DOHH2 (cell line): ENCODE results near the gene PLEKHA1.

ENCODE experiments used
- H3F3A ChIP-seq: fragments of 200-600 bp; sonication (generic), shearing (Covaris generic); 2 replicates; pipeline ENCODE4 v1.6.0; 2016; ENCODE audit warnings: antibody characterized with exemption, mild to moderate bottlenecking; ENCODE audit not compliant: control insufficient read depth, insufficient read depth
- H3K27ac ChIP-seq: fragments of 200-600 bp; sonication (generic); 2 replicates; pipeline ENCODE4 v1.5.1; 2014; ENCODE audit warnings: low read depth, mild to moderate bottlenecking, low read length, moderate library complexity
- H3K27me3 ChIP-seq: fragments of 200-600 bp; sonication (generic); 2 replicates; pipeline ENCODE4 v1.6.1; 2014; ENCODE audit warnings: mild to moderate bottlenecking, low read length, mixed read lengths; ENCODE audit not compliant: control insufficient read depth
- H3K36me3 ChIP-seq: fragments of 200-600 bp; sonication (generic); 2 replicates; pipeline ENCODE4 v1.6.1; 2014; ENCODE audit warnings: mild to moderate bottlenecking, low read length, moderate library complexity, mixed read lengths; ENCODE audit not compliant: control insufficient read depth
- H3K4me1 ChIP-seq: fragments of 200-600 bp; sonication (generic); 2 replicates; pipeline ENCODE4 v1.6.1; 2014; ENCODE audit warnings: mild to moderate bottlenecking, low read length, mixed read lengths; ENCODE audit not compliant: control insufficient read depth
- H3K4me2 ChIP-seq: fragments of 200-600 bp; sonication (generic); 2 replicates; pipeline ENCODE4 v1.6.0; 2014; ENCODE audit warnings: mild to moderate bottlenecking, low read length, moderate library complexity
- H3K4me3 ChIP-seq: fragments of 200-600 bp; sonication (generic); 2 replicates; pipeline ENCODE4 v1.5.1; 2014; ENCODE audit warnings: mild to moderate bottlenecking, low read length, mixed read lengths
- H3K79me2 ChIP-seq: fragments of 200-600 bp; sonication (generic); 2 replicates; pipeline ENCODE4 v1.6.1; 2014; ENCODE audit warnings: mild to moderate bottlenecking, low read length, mixed read lengths; ENCODE audit not compliant: control insufficient read depth
- H3K9me2 ChIP-seq: fragments of 200-600 bp; sonication (generic); replicated peaks from 2 replicates; pipeline ENCODE4 v1.6.1; 2014; ENCODE audit warnings: mild to moderate bottlenecking, low read length, mixed read lengths; ENCODE audit not compliant: control insufficient read depth
- H3K9me3 ChIP-seq: fragments of 200-600 bp; sonication (generic); 2 replicates; pipeline ENCODE4 v1.6.1; 2014; ENCODE audit warnings: antibody characterized with exemption, low read length, mixed read lengths; ENCODE audit not compliant: control insufficient read depth, insufficient read depth
- H4K20me1 ChIP-seq: fragments of 200-600 bp; sonication (generic); 2 replicates; pipeline ENCODE4 v1.6.0; 2014; ENCODE audit warnings: low read depth, mild to moderate bottlenecking, antibody characterized with exemption, low read length, moderate library complexity; ENCODE audit not compliant: control insufficient read depth, insufficient read depth
- EZH2phosphoT487 ChIP-seq: fragments of 200-600 bp; sonication (generic); IDR thresholded peaks from 2 replicates; pipeline ENCODE4 v1.6.1; 2017; ENCODE audit warnings: borderline replicate concordance, mild to moderate bottlenecking, antibody characterized with exemption, low read length, moderate library complexity, mixed read lengths
- TF ChIP-seq, protein P1 (sequence below): fragments of 200-600 bp; sonication (generic); IDR thresholded peaks from one replicate; pipeline ENCODE4 v1.5.1; 2014; ENCODE audit warnings: antibody characterized with exemption, mild to moderate bottlenecking, low read depth, low read length; ENCODE audit not compliant: poor library complexity, severe bottlenecking

The PLEKHA1 gene

DNA sequence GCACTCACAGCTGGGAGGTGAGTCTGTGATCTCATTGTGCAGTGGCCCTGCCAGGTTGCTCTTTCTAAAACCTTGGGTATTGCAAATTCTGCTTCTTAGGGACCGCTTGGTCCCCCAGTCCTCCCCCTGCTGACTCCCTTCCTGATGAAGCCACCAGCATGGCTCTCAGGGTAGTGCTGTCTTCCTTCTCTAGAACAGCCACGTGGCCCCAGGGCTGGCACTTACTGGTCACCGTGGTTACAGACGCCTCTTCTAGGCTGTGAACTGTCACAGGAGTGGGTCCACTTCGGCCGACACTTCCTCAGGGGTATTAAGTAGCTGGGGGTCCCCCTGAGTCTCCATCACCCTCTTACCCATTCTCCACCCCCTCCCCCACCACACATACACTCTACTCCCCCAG, 84.2 kb downstream of the PLEKHA1 start:
- H3K36me3 ChIP-seq: no peaks in the 10 kb centered on the region
- TF ChIP-seq, protein P1, sequence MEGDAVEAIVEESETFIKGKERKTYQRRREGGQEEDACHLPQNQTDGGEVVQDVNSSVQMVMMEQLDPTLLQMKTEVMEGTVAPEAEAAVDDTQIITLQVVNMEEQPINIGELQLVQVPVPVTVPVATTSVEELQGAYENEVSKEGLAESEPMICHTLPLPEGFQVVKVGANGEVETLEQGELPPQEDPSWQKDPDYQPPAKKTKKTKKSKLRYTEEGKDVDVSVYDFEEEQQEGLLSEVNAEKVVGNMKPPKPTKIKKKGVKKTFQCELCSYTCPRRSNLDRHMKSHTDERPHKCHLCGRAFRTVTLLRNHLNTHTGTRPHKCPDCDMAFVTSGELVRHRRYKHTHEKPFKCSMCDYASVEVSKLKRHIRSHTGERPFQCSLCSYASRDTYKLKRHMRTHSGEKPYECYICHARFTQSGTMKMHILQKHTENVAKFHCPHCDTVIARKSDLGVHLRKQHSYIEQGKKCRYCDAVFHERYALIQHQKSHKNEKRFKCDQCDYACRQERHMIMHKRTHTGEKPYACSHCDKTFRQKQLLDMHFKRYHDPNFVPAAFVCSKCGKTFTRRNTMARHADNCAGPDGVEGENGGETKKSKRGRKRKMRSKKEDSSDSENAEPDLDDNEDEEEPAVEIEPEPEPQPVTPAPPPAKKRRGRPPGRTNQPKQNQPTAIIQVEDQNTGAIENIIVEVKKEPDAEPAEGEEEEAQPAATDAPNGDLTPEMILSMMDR: no peak
- no peak for TF ChIP-seq EZH2phosphoT487
- H3K79me2 ChIP-seq: no peaks in the 10 kb centered on the region
- H4K20me1 ChIP-seq: no peaks in the 10 kb centered on the region
- H3K9me2 ChIP-seq: no peaks in the 10 kb centered on the region
- no peak overlapping the region for H3K4me3 ChIP-seq
- H3F3A ChIP-seq: no peaks in the 10 kb centered on the region
- H3K4me2 ChIP-seq: no peak overlapping the region
- no peaks in the 10 kb centered on the region for H3K4me1 ChIP-seq
- no peaks in the 10 kb centered on the region for H3K9me3 ChIP-seq
- no peak overlapping the region for H3K27ac ChIP-seq
- peaks cover 23% of the 10 kb centered on the region for H3K27me3 ChIP-seq

DNA sequence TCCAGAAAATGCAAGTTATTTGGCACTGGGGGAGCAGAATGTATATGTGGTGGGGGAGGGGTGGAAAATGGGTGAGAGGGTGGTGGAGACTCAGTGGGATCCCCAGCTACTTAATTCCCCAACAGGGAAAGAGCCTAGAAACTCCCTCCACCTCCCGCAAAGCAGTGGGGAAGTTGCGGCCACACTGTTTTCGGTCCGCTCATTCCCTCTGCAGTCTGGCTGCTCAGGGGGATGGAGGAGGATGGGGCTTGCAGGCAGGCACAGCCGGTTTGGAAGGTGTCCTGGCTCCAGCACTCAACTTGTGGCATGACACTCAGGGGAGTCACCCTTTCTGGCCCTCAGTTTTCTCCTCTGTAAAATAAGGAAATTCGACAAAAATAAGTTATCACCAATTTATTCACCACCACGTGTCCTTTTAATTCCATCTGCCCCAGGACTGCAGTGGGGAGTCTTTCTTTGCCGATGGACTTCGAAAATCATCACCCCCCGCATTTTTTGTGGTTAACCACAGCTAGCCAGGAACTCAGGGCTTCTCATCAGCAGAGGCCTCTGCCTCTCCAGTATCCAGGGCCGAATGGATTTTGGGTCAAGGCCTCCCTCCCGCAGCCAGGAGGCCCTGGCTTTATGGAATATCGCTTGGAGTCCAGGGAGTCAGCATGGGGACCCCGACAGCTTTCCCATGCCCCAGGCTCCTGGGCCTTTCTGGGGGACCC, 85.2 kb downstream of the PLEKHA1 start:
- TF ChIP-seq, protein P1: no peak
- TF ChIP-seq EZH2phosphoT487: no peak
- no peak overlapping the region for H3K4me3 ChIP-seq
- no peaks in the 10 kb centered on the region for H3K36me3 ChIP-seq
- H4K20me1 ChIP-seq: no peaks in the 10 kb centered on the region
- peaks cover 23% of the 10 kb centered on the region for H3K27me3 ChIP-seq
- no peaks in the 10 kb centered on the region for H3K4me1 ChIP-seq
- no peak overlapping the region for H3K27ac ChIP-seq
- H3K9me2 ChIP-seq: no peaks in the 10 kb centered on the region
- H3K79me2 ChIP-seq: no peaks in the 10 kb centered on the region
- H3K9me3 ChIP-seq: no peaks in the 10 kb centered on the region
- no peaks in the 10 kb centered on the region for H3F3A ChIP-seq
- H3K4me2 ChIP-seq: no peak overlapping the region

DNA sequence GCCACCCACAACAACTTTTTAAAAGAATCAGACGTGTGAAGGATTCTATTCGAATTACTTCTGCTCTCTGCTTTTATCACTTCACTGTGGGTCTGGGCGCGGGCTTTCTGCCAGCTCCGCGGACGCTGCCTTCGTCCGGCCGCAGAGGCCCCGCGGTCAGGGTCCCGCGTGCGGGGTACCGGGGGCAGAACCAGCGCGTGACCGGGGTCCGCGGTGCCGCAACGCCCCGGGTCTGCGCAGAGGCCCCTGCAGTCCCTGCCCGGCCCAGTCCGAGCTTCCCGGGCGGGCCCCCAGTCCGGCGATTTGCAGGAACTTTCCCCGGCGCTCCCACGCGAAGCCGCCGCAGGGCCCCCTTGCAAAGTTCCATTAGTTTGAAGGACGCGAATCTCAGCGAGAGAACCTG, 86.4 kb downstream of the PLEKHA1 start:
- Histone ChIP-seq H3K79me2 (no peaks in the 10 kb centered on the region), H3F3A (no peaks in the 10 kb centered on the region), H4K20me1 (no peaks in the 10 kb centered on the region; the same call in 1 of the 2 replicates), H3K9me3 (no peaks in the 10 kb centered on the region), H3K27ac (no peak overlapping the region), H3K36me3 (no peaks in the 10 kb centered on the region), H3K4me3 (no peak overlapping the region), H3K4me1 (no peaks in the 10 kb centered on the region), H3K27me3 (peaks cover 23% of the 10 kb centered on the region), H3K9me2 (no peaks in the 10 kb centered on the region), H3K4me2 (no peak overlapping the region)
- TF ChIP-seq, protein P1: no peak
- no peak for TF ChIP-seq EZH2phosphoT487
